SIG-M5 treated with dmso at 0.1 percent for 504 hours (cell line): Measurements from ENCODE around the gene FNDC3A.
A peak's percentile ranks its signal among the peaks of the same experiment; 100 is the strongest.

Experiments
- DNase-seq: peaks from one replicate; lab custom pipeline; 2025; ENCODE audit not compliant: unreplicated experiment; lab: John Stamatoyannopoulos, UW

FNDC3A gene

GRCh38 chr13:48975856-48976575, at the start of gene FNDC3A:
FNDC3A (plus strand) TSS chr13:48975912; CDS start chr13:49006191, 30,279 bp downstream.
- DNase-seq = peak; percentile 80

- DNase-seq = no peak
Measured at GRCh38 chr13:48928757-48929430, 46.8 kb upstream of the FNDC3A start.

- no peak for DNase-seq
Measured at GRCh38 chr13:48930918-48931317, 44.8 kb upstream of the FNDC3A start.

- DNase-seq = no peak
Measured at GRCh38 chr13:48938308-48938943, 37.3 kb upstream of the FNDC3A start.

- no peak for DNase-seq
Measured at GRCh38 chr13:48939728-48940127, 36.0 kb upstream of the FNDC3A start.

- DNase-seq = no peak
Measured at GRCh38 chr13:48942131-48942530, 33.6 kb upstream of the FNDC3A start.

- DNase-seq = no peak
Measured at GRCh38 chr13:48944221-48944620, 31.5 kb upstream of the FNDC3A start.

GRCh38 chr13:48945626-48946025, 30.1 kb upstream of the FNDC3A start:
- no peak for DNase-seq

- no peak for DNase-seq
Measured at GRCh38 chr13:48946163-48946562, 29.5 kb upstream of the FNDC3A start.

GRCh38 chr13:48949566-48950500, 25.9 kb upstream of the FNDC3A start:
- DNase-seq = no peak

- no peak for DNase-seq
Measured at GRCh38 chr13:48950501-48950875, 25.2 kb upstream of the FNDC3A start.

- no peak for DNase-seq
Measured at GRCh38 chr13:48954081-48954480, 21.6 kb upstream of the FNDC3A start.

GRCh38 chr13:48955536-48955935, 20.2 kb upstream of the FNDC3A start:
- DNase-seq = no peak

GRCh38 chr13:48961379-48961778, 14.3 kb upstream of the FNDC3A start:
- no peak for DNase-seq

- DNase-seq = no peak
Measured at GRCh38 chr13:48962281-48962680, 13.4 kb upstream of the FNDC3A start.

- no peak for DNase-seq
Measured at GRCh38 chr13:48965736-48966135, 10.0 kb upstream of the FNDC3A start.

- no peak for DNase-seq
Measured at GRCh38 chr13:48969685-48970084, 6.0 kb upstream of the FNDC3A start.

- DNase-seq = no peak
Measured at GRCh38 chr13:48973845-48974431, 1.8 kb upstream of the FNDC3A start.

GRCh38 chr13:48975101-48975855, 434 bp upstream of the FNDC3A start:
- DNase-seq = peak; percentile 71
